GM18909 (cell line): Measurements from ENCODE around the gene NELFCD.
"Not testable (repeated sequence)": the region's sequence is repeated elsewhere in the genome, so short reads cannot be mapped to it uniquely, and the experiment has no call there.

ENCODE experiments used
- ATAC-seq: cut with Tn5 transposase; IDR thresholded peaks from one replicate; pipeline ENCODE4 v1.9.1; 2021; ENCODE audit warnings: mild to moderate bottlenecking; ENCODE audit not compliant: unreplicated experiment, poor library complexity

Gene NELFCD, protein sequence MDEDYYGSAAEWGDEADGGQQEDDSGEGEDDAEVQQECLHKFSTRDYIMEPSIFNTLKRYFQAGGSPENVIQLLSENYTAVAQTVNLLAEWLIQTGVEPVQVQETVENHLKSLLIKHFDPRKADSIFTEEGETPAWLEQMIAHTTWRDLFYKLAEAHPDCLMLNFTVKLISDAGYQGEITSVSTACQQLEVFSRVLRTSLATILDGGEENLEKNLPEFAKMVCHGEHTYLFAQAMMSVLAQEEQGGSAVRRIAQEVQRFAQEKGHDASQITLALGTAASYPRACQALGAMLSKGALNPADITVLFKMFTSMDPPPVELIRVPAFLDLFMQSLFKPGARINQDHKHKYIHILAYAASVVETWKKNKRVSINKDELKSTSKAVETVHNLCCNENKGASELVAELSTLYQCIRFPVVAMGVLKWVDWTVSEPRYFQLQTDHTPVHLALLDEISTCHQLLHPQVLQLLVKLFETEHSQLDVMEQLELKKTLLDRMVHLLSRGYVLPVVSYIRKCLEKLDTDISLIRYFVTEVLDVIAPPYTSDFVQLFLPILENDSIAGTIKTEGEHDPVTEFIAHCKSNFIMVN

GRCh38 chr20:58980711-58981627 is at the start of gene NELFCD:
Gene NELFCD, plus strand, starts transcription at chr20:58981256. Its CDS starts 54 bp downstream, at chr20:58981310.
- peak; percentile 80 for ATAC-seq

GRCh38 chr20:58932170-58932569 is 48.9 kb upstream of the NELFCD start:
- ATAC-seq = no peak

DNA sequence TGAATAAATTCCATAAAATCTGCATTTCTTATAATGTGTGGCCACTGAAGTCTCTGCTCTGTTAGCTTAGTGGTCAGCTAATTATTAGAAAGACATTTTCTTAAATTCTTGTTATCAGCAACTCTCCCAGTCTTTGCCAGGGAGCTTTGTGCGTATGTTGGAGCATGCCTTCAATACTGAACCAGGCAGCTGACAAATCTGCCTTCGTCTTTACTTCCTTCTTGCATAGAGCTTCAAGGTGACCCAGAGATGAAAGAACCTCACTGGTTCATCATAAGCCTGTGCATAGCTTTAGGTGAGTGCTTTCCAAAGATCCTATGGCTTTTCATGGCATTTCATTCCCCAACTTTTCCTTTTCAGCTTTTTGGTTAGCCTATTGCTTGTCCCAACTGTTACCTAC is 43.0 kb upstream of the NELFCD start:
- ATAC-seq = no peak

GRCh38 chr20:58938541-58938940 is 42.5 kb upstream of the NELFCD start:
- ATAC-seq = no peak

DNA sequence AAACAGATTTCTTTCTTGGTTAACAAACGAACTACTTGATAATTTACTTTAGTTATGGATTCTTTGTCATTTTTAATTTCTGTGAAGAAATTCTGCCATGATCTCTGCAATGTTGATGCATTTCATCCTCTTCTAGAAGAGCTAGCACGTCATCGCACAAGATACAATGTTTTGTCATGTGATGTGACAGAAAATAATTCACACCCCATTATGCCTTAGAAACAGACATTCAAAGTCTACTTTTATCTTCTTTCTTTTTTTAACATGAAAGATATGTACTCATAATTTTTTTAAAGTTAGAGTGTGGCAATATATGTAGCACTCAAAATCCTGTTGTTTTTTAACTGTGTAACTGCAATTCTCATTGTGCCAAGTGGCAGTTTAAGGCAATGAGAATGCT is 39.6 kb upstream of the NELFCD start:
- ATAC-seq = no peak

- ATAC-seq = no peak
These were observed 38.5 kb upstream of the NELFCD start for GRCh38 chr20:58942549-58942948.

GRCh38 chr20:58944610-58945009 is 36.4 kb upstream of the NELFCD start:
- ATAC-seq = no peak

DNA sequence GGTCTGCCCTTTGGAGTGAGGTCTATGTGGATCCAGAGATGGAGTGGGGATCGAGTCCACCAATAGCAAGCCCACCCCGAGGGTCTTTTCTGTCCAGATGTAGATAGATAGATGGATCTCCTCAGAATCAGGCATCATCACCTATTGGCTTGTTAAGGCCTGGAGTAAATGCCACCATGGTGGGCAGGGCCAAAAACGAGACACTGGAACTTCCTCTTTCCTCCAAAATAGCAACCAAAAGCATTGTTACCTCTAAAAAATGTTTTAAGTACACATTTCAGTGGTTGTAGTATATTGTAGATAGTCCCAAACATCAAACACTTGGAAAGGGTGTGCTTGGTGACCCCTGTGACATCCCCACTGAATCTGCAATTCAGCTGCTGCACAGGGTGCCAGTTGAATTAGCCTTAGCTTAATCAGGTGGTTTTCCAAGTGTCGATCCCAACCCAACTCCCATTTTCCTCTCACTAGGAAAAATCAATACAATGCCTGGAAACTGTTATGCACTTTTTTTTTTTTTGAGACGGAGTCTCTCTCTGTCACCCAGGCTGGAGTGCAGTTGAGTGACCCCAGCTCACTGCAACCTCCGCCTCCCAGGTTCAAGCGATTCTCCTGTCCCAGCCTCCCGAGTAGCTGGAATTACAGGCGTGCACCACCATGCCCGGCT is 35.0 kb upstream of the NELFCD start:
- ATAC-seq = no peak

DNA sequence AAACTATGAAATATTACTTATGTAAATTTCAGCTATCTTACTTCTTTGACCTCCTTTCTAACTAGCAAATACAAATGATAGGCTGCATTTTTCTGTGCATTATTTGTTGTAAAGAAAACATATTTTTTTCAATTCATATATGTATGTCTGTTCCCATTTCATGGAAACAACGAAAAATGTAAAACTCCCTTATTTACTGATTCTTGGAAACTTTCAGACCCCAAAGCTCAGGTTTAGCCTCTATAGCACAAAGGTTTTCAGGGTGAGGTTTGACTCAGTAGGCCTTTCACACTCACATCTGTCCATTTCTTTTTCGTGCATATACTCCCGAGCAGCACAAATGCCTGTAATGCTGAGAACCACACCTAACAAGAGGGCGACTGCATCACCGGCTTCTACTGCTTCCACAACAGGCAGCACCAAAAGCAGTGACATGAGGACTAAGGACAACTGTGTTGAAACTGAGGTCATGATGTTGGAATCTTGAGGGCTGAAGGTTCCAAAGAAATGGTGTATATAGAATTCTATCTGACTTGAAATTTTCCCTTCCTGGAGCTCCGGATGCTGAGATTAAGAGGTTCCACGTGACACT is 33.2 kb upstream of the NELFCD start:
- ATAC-seq = not testable (repeated sequence)

GRCh38 chr20:58950603-58951002 is 30.5 kb upstream of the NELFCD start:
- ATAC-seq = no peak

GRCh38 chr20:58953050-58953449 is 28.0 kb upstream of the NELFCD start:
- no peak for ATAC-seq

DNA sequence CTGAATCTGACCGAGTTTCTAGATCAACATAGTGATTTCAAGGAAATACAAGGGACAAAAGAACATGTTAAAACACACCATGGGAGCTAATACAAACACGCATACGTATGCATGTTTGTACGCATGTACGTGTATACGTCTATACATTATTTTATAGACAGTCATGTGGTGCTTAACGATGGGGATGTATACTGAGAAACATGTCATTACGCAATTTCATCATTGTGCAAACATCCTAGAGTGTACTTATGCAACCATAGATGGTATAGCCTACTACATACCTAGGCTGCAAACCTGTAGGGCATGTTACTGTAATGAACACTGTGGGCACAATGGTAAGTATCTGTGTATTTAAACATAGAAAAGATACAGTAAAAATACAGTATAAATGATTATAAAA is 25.0 kb upstream of the NELFCD start:
- ATAC-seq = no peak

GRCh38 chr20:58959652-58960051 is 21.4 kb upstream of the NELFCD start:
- no peak for ATAC-seq

GRCh38 chr20:58963060-58963584 is 17.9 kb upstream of the NELFCD start:
- no peak for ATAC-seq

DNA sequence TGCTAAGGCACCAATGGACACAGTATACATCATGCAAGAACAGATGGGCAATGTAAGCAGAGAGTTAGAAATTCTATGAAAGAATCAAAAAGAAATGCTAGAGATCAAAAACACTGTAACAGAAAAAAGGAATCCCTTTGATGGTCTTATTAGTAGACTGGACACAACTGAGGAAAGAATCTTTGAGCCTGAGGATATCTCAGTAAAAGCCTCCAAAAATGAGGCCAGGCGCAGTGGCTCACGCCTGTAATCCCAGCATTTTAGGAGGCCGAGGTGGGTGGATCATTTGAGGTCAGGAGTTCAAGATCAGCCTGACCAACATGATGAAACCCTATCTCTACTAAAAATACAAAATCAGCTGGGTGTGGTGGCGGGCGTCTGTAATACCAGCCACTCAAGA is 17.1 kb upstream of the NELFCD start:
- not testable (repeated sequence) for ATAC-seq

DNA sequence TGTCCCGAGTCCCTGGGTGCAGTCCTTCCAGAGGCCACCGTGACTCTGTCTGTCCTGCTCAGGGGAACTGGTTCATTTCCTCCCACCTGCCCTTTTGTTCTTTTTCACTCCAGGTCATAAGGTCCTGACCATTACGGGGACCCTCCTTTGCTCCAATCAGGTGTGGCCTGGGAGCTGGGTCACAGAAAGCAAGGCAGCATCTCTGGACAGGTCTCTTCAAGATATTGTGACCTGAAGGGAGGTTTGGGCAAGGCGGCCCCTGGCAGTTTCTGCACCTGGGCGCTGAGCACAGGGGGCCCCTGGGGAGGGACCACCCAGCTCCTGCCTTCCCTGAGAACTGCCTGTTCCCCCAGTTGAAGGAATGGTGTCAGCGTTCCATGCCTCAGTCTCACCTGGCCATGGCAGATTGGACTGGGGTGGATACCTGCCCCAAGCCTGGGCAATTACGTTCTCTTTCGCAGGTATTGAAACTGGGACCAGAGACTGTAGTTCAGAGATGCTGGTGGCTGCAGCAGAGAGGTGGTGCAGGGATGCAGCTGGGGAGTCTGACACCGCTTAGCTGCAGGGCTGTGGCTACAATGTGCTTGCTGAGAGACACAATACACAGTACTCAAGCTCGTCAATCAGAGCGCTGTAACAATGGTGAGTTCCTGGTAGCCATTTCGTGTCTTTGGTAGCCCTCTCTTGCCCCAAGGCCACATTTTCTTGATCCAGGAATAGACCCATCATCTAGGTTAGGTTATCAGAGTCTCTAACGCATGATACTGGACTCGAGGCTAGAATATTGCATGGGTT is 15.6 kb upstream of the NELFCD start:
- ATAC-seq = no peak

DNA sequence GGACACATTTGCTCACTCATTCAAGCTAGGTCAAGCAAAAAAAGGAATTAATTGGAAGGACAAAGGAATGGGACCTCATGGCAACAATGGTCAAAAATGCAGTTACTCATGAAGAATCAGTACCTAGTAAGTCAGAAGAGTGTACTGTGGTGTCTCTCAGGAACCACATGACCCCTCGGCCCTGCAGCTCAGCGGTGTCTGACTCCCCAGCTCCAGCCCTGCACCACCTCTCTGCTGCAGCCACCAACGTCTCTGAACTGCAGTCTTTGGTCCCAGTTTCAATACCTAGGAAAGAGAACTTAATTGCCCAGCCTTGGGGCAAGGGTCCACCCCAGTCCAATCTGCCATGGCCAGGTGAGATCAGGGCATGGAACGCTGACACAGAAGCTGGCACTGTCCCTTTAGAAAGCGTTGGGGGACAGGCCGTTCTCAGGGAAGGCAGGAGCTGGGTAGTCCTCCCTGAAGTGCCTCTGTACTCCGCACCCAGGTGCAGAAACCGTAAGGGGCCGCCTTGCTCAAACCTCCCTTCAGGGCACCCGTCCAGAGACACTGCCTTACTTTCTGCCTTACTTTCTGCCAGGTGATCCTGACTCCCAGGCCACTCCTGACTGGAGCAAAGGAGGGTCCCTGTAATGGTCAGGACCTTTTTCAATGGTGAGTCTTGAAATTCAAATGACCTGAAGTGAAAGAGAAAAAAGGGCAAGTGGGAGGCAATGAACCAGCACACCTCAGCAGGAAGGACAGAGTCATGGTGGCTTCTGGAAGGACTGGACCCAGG is 13.2 kb upstream of the NELFCD start:
- no peak for ATAC-seq

GRCh38 chr20:58969439-58969838 is 11.6 kb upstream of the NELFCD start:
- no peak for ATAC-seq
